A673 (cell line): ENCODE data around the gene KCNK7. TPM values are rescaled to one million over a fixed set of nuclear protein-coding genes. Genes with fewer than 3 reads are reported as not detected.
A peak's percentile ranks its signal among the peaks of the same experiment; 100 is the strongest.

Experiments used
- BruUV-seq: library from RNA; stranded (reverse); fragments of 400-500 nt; replicated peaks from 2 replicates; lab custom pipeline; 2021; lab: Mats Ljungman, UMichigan
- CTCF ChIA-PET: fragments of 300-600 bp; sonication (Branson Sonifier 250); formaldehyde crosslinking; loops from one replicate; lab custom pipeline; 2022; ENCODE audit warnings: antibody characterized with exemption; lab: Charles Lee
- POLR2A ChIA-PET: fragments of 300-600 bp; sonication (Branson Sonifier 250); formaldehyde crosslinking; loops from one replicate; lab custom pipeline; 2022; ENCODE audit warnings: antibody characterized with exemption; ENCODE audit not compliant: low non-redundant PET; lab: Charles Lee
- DNase-seq: peaks from one replicate; pipeline ENCODE4 v3.0.0-alpha.2; 2015; ENCODE audit warnings: low spot score
- H3K27ac ChIP-seq: fragments of 200-600 bp; sonication (generic); 2 replicates; pipeline ENCODE4 v1.5.1; 2016; ENCODE audit warnings: mixed run types, low read depth, mild to moderate bottlenecking, mixed read lengths, antibody characterized with exemption, low read length; ENCODE audit not compliant: poor library complexity, severe bottlenecking
- H3K27me3 ChIP-seq: fragments of 200-600 bp; sonication (generic); replicated peaks from 2 replicates; pipeline ENCODE4 v1.6.1; 2017; ENCODE audit warnings: mixed run types, low read depth, mild to moderate bottlenecking, mixed read lengths, antibody characterized with exemption, low read length; ENCODE audit not compliant: insufficient read depth, poor library complexity
- H3K36me3 ChIP-seq: fragments of 200-600 bp; sonication (generic); 2 replicates; pipeline ENCODE4 v1.6.1; 2016; ENCODE audit warnings: mixed run types, mild to moderate bottlenecking, mixed read lengths, antibody characterized with exemption, low read length; ENCODE audit not compliant: insufficient read depth, poor library complexity, severe bottlenecking
- H3K4me1 ChIP-seq: fragments of 200-600 bp; sonication (generic); 2 replicates; pipeline ENCODE4 v1.6.1; 2017; ENCODE audit warnings: mixed run types, mild to moderate bottlenecking, mixed read lengths, antibody characterized with exemption, low read length; ENCODE audit not compliant: insufficient read depth, poor library complexity, severe bottlenecking
- H3K4me3 ChIP-seq: fragments of 200-600 bp; sonication (generic); 2 replicates; pipeline ENCODE4 v1.5.1; 2016; ENCODE audit warnings: low read depth, mixed run types, mild to moderate bottlenecking, mixed read lengths, low read length; ENCODE audit not compliant: poor library complexity, severe bottlenecking
- H3K9me3 ChIP-seq: fragments of 200-600 bp; sonication (generic); 2 replicates; pipeline ENCODE4 v1.6.1; 2016; ENCODE audit warnings: mixed run types, low read depth, mild to moderate bottlenecking, mixed read lengths, antibody characterized with exemption, low read length; ENCODE audit not compliant: poor library complexity, severe bottlenecking
- EZH2 ChIP-seq: fragments of 200-600 bp; sonication (generic); IDR thresholded peaks from 2 replicates; pipeline ENCODE4 v1.6.1; 2017; ENCODE audit warnings: borderline replicate concordance, low read depth, mild to moderate bottlenecking, mixed read lengths, antibody characterized with exemption, low read length; ENCODE audit not compliant: poor library complexity, severe bottlenecking
- intact Hi-C: fragments of 100-400 bp; cut with micrococcal nuclease; formaldehyde crosslinking; loops from one replicate; pipeline ENCODE4 v1.10.0; 2022; ENCODE audit not compliant: unreplicated experiment
- total RNA-seq: library from RNA; stranded (reverse); gene quantifications from 2 replicates; pipeline ENCODE4 v1.2.3, GENCODE V29; 2021
- TF ChIP-seq, protein P1 (sequence below): fragments of 300-800, 200-600 bp; sonication (generic); conservative IDR thresholded peaks from 2 replicates; pipeline ENCODE4 v1.5.1; 2017; ENCODE audit warnings: low read depth, mild to moderate bottlenecking, antibody characterized with exemption, low read length, moderate library complexity, mixed read lengths

KCNK7 gene
- total RNA-seq, 1 experiment from 2014 or later, result 2.3 TPM

GRCh38 chr11:65618763-65619162 is 23.2 kb upstream of the KCNK7 start:
- Histone ChIP-seq H3K4me3 (no peak overlapping the region), H3K27ac (no peak overlapping the region), H3K27me3 (no peaks in the 10 kb centered on the region), H3K9me3 (no peaks in the 10 kb centered on the region), H3K4me1 (peaks cover 7% of the 10 kb centered on the region), H3K36me3 (peaks cover 42% of the 10 kb centered on the region)
- ChIA-PET CTCF (no interaction called here), POLR2A (no interaction called here)
- BruUV-seq, result no TSS peak
- no peak for DNase-seq
- intact Hi-C loops, result no loop called here
- TF ChIP-seq, protein P1, sequence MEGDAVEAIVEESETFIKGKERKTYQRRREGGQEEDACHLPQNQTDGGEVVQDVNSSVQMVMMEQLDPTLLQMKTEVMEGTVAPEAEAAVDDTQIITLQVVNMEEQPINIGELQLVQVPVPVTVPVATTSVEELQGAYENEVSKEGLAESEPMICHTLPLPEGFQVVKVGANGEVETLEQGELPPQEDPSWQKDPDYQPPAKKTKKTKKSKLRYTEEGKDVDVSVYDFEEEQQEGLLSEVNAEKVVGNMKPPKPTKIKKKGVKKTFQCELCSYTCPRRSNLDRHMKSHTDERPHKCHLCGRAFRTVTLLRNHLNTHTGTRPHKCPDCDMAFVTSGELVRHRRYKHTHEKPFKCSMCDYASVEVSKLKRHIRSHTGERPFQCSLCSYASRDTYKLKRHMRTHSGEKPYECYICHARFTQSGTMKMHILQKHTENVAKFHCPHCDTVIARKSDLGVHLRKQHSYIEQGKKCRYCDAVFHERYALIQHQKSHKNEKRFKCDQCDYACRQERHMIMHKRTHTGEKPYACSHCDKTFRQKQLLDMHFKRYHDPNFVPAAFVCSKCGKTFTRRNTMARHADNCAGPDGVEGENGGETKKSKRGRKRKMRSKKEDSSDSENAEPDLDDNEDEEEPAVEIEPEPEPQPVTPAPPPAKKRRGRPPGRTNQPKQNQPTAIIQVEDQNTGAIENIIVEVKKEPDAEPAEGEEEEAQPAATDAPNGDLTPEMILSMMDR, result no peak
- no peak for TF ChIP-seq EZH2

DNA sequence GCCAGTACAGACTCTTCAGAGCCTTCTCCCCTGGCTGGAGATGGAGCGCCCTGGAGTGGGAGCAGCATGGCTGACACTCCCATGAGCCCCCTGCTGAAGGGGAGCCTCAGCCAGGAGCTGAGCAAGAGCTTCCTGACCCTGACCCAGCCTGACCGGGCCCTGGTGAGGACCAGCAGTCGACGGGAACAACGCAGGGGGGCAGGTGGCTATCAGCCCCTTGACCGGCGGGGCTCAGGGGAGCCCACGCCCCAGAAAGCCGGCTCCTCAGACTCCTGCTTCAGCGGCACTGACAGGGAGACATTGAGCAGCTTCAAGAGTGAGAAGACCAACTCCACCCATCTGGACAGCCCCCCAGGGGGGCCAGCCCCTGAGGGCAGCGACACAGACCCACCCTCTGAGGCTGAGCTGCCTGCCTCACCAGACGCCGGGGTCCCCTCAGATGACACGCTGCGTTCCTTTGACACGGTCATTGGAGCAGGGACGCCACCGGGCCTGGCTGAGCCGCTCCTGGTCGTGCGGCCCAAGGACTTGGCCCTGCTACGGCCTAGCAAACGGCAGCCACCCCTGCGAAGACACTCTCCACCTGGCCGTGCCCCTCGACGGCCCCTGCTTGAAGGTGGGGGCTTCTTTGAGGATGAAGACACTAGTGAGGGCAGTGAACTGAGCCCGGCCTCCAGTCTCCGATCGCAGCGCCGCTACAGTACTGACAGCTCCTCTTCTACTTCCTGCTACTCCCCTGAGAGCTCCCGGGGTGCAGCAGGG is 22.6 kb upstream of the KCNK7 start:
- TF ChIP-seq EZH2, result no peak
- TF ChIP-seq, protein P1, result no peak
- BruUV-seq, result no TSS peak
- H3K27ac ChIP-seq, result no peak overlapping the region
- CTCF ChIA-PET, result no interaction called here
- intact Hi-C loops, result no loop called here
- H3K4me3 ChIP-seq, result no peak overlapping the region
- no peaks in the 10 kb centered on the region for H3K9me3 ChIP-seq
- no peak for DNase-seq
- POLR2A ChIA-PET, result no interaction called here
- peaks cover 38% of the 10 kb centered on the region for H3K36me3 ChIP-seq
- H3K27me3 ChIP-seq, result no peaks in the 10 kb centered on the region
- peaks cover 10% of the 10 kb centered on the region for H3K4me1 ChIP-seq

GRCh38 chr11:65617136-65617850 is 21.7 kb upstream of the KCNK7 start:
- ChIA-PET POLR2A (no interaction called here), CTCF (no interaction called here)
- TF ChIP-seq, protein P1, result no peak
- TF ChIP-seq EZH2, result no peak
- no peak for DNase-seq
- no TSS peak for BruUV-seq
- Histone ChIP-seq H3K27ac (no peak overlapping the region), H3K4me1 (peaks cover 18% of the 10 kb centered on the region), H3K9me3 (no peaks in the 10 kb centered on the region), H3K27me3 (no peaks in the 10 kb centered on the region), H3K36me3 (peaks cover 38% of the 10 kb centered on the region), H3K4me3 (peak overlapping the region; percentile 92)
- intact Hi-C loops, result no loop called here
